ENCODE measurements around the gene MOV10L1. TPM values are rescaled to one million over a fixed set of nuclear protein-coding genes. Genes with fewer than 3 reads are reported as not detected.

The MOV10L1 gene
- total and polyA plus RNA-seq, 2 donors (not counting 3 experiments of a cell fraction or from before 2014, with no cell fraction given): 27.6 to 37.6 TPM

GRCh38 chr22:50188356-50188755 is 98.5 kb downstream of the MOV10L1 start:
- peaks cover 40% of the 10 kb centered on the region for H3K4me1 ChIP-seq (ENCODE audit: control insufficient read depth, extremely low read depth, insufficient read depth, low read length)
- no peaks in the 10 kb centered on the region for H3K9me3 ChIP-seq (replicated peaks; ENCODE audit: control insufficient read depth, insufficient read depth, low read length)
- FAIRE-seq (no peak), DNase-seq (ENCODE audit: low read depth, low spot score) (no peak)
- H2AFZ ChIP-seq (ENCODE audit: low read depth, low read length): no peak overlapping the region
- BruUV-seq (replicated peaks): no TSS peak
- CTCF ChIA-PET: no interaction called here
- dilution Hi-C loops (cut with MboI; ENCODE audit: extremely low pct_ligation_motif_present, low sequenced_read_pairs) (no loop called here), intact Hi-C loops (cut with micrococcal nuclease) (no loop called here)
- no peak overlapping the region for H3K4me2 ChIP-seq (ENCODE audit: insufficient read depth, low read length)
- peaks cover 67% of the 10 kb centered on the region for H3K79me2 ChIP-seq (ENCODE audit: control insufficient read depth, insufficient read depth, low read length)
- H3K9ac ChIP-seq (replicated peaks; ENCODE audit: extremely low read depth, insufficient read depth, low read length): no peak overlapping the region
- no peak overlapping the region for H3K4me3 ChIP-seq (replicated peaks in 1 of 3; ENCODE audit: insufficient read depth in 1 of 3, low read depth in 1 of 3, low read length in 3 of 3)
- no peaks in the 10 kb centered on the region for H4K20me1 ChIP-seq (replicated peaks; ENCODE audit: control insufficient read depth, extremely low read depth, insufficient read depth, low read length)
- no peak overlapping the region for H3K27ac ChIP-seq (ENCODE audit: insufficient read depth, low read depth, low read length)
- H3K9me1 ChIP-seq (replicated peaks; ENCODE audit: control insufficient read depth, extremely low read depth, insufficient read depth, low read length): no peaks in the 10 kb centered on the region
- no peak for TF ChIP-seq CTCF (IDR thresholded peaks at IDR 0.05; ENCODE audit: extremely low read depth in 1 of 2, insufficient read depth in 1 of 2, low read depth in 1 of 2, low read length in 2 of 2)
- no peak for TF ChIP-seq POLR2AphosphoS5 (IDR thresholded peaks at IDR 0.05; ENCODE audit: insufficient read depth, low read depth, low read length)
- no peak for TF ChIP-seq MAX (IDR thresholded peaks at IDR 0.05; ENCODE audit: insufficient read depth, insufficient read length)
- TF ChIP-seq JUN (IDR thresholded peaks at IDR 0.05; ENCODE audit: borderline replicate concordance, insufficient read depth, insufficient read length, low read depth): no peak
- TF ChIP-seq GATA2 (IDR thresholded peaks at IDR 0.05; ENCODE audit: insufficient read depth, insufficient read length, low read depth, low read length): no peak
- TF ChIP-seq FOS (IDR thresholded peaks at IDR 0.05; ENCODE audit: borderline replicate concordance, insufficient read depth, low read length): no peak
- TF ChIP-seq EZH2 (IDR thresholded peaks at IDR 0.05; ENCODE audit: borderline replicate concordance, low read depth, low read length, severe bottlenecking): no peak
- TF ChIP-seq POLR2A (IDR thresholded peaks at IDR 0.05; ENCODE audit: low read depth, low read length): no peak
- POLR2A ChIA-PET: no interaction called here
- peaks cover 0 to 4% of the 10 kb centered on the region in 2 experiments for H3K36me3 ChIP-seq (ENCODE audit: control insufficient read depth in 2 of 2, extremely low read depth in 1 of 2, insufficient read depth in 2 of 2, low read length in 2 of 2)
- H3K27me3 ChIP-seq (ENCODE audit: control insufficient read depth in 2 of 2, insufficient read depth in 2 of 2, low read length in 2 of 2): no peaks in the 10 kb centered on the region

Data from endothelial cell of umbilical vein (primary cell).